Retina (tissue), 1 donor: ENCODE data around the gene CDH26.
"Not testable (repeated sequence)": the region's sequence is repeated elsewhere in the genome, so short reads cannot be mapped to it uniquely, and the experiment has no call there.

Source experiments
- DNase-seq: peaks from one replicate; pipeline ENCODE4 v3.0.0-alpha.2; 2016

CDH26 gene

DNA sequence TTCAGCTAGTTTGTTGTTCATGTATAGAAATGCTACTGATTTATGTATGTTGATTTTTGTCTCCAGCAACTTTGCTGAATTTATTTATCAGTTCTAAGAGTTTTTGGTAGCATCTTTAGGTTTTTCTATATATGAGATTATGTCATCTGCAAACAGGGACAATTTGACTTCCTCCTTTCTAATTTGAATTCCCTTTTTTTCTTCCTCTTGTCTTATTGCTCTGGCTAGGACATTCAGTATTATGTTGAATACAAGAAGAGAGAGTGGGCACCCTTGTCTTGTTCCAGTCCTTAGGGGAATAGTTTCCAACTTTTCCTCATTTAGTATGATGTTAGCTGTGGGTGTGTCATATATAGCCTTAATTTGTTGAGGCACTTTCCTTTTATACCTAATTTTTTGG is 58.2 kb downstream of the CDH26 start:
- DNase-seq, result no peak

DNA sequence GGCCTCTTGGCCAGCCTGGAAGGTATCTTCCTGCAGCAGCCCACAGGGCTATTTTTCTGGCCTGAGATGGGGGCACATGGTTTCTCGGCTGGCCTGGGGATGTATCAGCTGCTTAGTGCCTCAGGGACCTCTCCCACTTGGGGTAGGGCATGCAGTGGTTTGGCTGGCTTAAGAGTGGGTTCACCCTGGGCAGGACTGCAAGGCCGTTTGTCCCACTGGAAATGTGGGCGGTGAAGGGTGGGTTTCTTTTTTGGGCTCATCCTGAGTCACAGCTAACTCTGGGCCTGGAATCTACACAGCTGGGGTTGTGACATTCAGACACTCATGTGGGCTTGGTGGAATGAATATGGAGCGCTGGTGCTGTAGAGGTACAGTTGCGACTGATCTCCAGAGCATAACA is 62.0 kb downstream of the CDH26 start:
- DNase-seq, result no peak

DNA sequence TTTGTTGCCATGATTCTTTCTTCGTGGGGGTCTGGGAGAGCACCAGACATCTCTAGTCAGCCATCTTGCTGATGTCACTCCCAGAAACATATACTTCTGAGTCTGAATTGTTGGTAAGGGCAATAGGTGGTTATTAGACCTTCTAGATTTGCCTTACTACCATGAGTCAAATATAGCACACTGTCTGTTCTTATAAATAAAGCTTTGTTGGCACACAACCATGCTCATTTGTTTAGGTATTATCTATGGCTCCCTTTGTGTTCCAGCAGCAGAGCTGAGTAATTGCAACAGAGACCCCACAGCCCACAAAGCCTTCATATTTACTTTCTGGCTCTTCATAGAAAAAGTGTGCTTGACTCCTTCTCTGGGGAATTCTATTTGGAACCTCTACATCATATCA is 62.9 kb downstream of the CDH26 start:
- DNase-seq, result no peak

DNA sequence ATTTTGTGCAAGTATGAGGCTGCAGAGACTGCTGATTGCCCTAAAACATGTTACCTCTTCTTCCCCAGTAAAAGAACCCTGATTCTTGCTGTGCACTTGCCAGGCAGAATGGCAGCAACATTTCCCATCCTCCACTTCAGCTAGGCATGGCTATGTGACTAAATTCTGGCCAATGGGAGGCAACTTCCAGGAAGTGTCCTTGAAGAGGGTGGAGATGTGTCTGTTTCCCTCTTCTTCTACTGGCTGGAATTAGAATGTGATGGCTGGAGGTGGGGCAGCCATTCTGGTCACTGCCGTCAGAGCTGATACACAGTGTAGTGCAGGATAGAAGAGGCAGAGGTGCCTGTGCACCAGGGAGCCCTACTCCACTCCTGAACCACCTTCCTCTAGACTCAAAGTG is 64.6 kb downstream of the CDH26 start:
- no peak for DNase-seq

DNA sequence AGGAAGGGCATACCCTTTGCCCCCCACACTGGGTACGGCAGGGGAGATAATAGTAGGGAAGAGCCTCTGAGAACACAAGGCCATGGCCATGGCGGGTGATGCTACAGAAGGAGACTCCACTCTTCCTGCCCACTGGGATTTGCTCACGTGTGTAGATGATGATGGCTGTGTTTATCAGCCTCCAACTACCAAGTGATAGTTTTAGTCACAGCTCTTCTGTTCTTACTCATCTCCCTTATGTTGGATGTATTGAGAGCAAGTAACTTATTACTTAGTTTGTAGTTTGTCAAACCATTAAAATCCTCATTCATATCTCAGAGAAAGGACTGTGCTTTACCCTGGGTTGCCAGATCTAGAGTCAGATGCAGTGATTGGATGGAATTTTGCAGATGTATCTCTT is 66.0 kb downstream of the CDH26 start:
- no peak for DNase-seq

DNA sequence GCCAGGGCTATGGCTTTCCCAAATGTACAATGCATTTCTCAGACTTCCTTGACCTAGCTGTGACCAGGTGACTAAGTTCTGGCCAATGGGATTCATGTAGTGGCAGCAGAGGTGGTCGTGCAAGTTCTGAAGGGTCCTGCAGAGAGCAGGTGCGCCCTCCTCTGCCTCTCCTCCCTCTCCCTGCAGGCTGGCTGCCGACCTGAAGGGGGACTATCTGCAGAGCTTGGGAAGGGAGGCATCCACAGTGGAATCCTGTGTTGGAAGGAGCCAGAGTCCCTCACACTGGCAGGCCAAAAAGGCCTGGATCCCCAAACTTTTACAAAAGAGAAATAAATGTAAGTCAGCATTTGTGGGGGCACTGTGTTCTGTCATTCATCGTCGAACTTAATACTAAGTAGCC is 66.6 kb downstream of the CDH26 start:
- no peak for DNase-seq

DNA sequence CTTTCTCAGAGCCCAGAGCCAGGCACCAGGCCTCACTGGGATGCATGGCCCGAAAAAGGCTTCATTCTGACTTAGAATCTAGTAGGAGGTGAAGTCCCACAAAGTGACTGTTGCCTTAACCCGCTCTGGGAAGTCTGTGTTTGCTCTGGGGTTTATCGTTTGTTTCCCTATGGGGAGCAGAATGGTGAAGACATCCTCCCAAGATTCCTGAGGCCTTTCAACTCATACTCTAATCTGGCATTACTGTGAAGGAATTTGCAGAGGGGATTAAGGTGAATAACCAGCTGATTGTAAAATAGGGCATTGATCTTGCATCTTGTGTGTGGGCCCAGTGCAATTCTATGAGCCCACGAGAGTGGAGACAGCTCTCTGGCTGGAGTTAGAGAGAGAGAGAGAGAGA is 67.8 kb downstream of the CDH26 start:
- no peak for DNase-seq

DNA sequence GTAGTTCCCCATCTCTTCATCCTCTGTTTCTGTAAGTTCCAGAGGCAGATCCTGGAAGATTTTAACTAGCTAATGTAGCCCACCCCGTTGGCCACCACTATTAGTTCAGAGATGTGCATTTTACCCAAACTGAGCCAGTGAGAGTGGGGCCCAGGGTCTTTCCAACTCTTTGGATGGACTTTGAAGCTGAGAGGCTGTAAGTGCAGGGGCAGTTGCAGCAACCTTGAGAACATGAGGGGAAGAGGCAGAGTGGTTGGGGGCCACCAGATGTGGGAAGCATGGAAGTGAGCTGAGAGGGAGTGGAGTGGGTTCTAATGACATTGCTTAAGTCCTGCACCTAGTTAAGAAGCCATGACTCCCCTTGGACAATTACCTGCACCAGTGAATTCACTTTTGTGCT is 72.2 kb downstream of the CDH26 start:
- no peak for DNase-seq

DNA sequence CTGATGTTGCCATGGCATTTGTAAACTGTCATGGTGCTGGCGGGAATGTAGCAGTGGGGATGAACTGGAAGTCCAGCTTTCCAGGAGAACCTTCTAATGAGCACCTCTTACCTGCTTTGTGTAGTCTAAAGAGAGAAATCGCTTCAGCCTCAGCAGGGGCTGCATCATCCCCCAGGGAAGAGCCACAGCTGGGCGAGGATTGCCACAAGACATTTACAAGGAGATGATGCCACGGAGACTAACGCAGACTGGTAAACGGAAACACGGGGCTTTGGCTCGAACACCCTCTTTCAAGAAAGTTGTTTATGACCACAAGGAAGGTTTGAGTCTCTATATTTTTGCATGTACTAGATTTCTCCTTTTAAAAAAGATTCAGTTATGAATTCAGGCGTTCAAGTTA is 72.9 kb downstream of the CDH26 start:
- DNase-seq, result no peak

DNA sequence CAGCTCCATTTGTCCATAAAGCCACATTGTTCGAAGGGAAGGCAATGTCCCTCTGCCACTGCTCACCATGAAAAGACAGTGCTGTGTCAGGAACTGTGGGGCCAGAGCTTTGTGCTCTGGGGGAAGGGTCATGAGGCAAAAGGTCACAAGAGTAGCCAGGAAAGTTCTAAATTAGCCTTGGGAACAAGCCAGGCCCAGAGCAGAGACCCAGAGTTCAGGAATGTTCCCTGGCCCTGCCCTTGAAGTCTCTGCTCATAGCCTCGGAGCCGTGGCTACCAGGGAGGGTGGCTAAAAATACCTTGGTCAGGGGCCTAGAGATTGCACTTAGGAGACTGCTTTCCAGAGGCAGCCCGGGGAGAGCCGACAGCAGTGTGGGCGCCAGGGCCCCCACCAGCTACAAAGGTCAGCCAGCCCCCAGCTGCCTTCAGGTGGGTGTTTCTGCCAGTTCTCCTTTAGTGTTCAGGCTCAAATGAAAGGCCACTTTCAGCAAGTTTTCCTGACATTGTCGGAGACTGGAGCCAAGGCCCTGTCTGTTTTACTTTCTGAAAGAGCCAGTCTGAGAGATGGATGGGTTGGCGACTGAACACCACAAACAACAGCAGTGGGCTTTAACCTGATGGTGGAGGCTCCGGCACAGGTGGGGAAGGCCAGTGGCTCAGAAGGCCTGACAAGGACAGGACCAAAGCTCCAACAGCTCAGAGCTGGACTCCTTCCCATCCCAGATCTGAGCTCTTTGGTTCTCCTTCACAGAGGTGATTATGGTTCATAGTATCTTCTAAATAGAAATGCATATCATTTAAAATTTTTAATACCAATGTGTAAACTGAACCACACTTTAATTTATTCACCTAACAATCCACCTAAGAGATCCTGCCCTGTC is 76.2 kb downstream of the CDH26 start:
- DNase-seq, result no peak

DNA sequence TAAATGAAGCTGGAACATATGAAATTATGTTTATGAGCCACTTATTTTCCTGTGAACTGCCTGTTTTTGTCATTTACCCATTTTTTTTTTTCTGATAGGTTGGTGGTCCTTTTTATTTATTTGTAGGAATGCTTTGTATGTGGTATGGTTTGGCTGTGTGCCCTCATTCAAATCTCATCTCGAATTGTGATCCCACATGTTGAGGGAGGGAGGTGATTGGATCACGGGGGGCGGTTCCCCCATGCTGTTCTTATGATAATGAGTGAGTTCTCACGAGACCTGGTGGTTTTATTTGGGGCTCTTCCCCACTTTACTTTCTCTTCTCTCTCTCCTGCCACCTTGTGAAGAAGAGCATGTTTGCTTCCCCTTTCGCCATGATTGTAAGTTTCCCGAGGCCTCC is 77.3 kb downstream of the CDH26 start:
- no peak for DNase-seq

DNA sequence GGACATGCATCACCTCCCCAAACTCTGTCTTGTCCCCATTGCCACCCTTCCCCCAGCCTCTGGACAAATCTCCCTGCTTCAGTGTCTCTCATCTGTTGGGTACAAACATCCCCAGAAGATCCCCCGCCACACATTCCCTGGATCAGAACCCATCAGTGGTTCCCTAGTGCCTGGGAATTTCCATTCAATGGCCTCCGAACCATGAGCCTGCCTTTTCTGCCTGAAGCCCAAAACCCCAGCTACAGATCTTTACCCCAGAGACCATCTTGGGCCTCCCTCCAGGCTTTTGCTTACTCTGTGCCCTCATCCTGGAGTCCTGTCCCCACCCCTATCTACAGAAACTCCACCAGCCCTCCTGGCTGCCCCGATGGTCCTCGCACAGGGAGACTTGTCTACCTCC is 78.1 kb downstream of the CDH26 start:
- no peak for DNase-seq

DNA sequence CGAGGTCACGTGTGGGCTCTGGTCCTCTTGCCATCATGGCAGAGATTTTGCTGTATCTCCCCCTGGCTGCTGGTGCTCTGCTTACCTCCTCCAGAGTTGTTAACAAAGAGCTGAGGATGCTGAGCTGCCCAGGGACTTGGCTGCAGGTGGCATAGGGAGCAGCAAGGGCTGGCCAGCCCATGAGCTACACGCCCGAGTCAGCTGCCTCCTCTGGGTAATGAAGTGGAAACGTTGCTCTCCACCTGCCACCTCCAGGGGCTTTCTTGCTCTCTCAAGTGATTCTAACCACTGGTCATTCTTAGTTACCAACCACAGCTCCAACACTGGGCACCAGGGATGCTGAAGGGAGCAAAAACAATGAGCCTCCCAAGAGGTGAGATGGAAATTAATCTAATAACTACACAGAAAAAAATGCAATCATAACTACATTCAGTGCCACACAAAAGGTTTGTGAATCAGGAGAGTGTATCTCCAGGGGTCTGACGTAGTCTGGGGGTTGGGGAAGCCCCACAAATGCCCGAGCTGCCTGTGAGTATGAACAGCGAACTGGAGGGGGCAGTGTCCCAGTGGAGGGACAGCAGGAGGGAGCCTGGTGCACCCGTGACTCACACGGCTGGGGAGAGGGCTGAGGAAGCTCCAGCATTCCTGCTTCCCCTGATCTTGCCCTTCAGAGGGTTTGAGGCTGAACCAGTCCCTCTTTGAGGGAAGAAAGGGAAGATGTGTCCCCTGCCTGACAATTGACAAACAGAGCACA is 78.7 kb downstream of the CDH26 start:
- DNase-seq, result peak; percentile 48

DNA sequence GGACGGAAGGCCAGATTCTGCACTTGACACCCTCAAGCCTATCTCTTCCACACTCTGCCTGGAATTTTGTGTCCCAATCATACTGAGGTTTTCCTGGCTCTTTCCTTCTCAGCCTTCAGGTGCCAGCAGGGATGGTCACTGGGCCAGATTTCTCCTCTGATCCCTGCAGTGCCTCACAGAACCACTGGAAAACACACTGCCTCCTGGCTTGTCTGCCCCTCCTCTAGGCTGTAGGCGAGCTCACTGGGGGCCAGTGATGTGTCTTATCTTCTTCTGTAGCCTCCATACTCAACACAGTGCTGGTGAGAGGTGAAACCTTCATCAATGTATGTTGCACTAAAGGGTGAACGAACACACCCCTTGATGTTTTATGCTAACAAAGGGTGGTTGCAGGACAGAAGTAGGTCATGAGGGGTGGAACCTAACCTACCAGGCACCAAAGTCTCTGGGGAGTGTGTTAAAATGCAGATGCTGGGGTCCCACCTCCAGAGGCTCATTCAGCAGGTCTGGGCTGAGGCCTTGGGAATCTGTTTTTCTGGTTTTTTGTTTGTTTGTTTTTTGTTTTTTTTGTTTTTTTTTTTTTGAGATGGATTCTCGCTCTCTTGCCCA is 80.3 kb downstream of the CDH26 start:
- no peak for DNase-seq

DNA sequence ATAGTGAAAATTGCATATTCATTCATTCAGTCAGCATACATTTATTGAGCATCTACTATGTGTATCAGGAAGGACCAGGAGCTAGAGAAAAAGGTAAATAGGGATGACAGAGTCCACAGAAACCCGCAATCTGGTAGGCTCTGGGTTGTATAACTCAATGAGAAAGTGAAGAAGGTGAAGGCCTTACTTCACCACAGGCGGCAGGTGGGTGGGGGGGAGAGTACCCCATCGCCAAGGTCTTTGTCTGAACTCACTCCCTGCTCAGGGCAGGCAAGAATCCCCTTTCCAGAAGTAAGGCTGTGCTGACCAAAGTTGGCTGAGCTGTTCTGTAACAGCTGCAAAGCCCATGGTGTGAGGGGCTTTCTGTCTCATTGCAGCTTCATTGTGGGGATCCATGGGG is 81.3 kb downstream of the CDH26 start:
- no peak for DNase-seq

DNA sequence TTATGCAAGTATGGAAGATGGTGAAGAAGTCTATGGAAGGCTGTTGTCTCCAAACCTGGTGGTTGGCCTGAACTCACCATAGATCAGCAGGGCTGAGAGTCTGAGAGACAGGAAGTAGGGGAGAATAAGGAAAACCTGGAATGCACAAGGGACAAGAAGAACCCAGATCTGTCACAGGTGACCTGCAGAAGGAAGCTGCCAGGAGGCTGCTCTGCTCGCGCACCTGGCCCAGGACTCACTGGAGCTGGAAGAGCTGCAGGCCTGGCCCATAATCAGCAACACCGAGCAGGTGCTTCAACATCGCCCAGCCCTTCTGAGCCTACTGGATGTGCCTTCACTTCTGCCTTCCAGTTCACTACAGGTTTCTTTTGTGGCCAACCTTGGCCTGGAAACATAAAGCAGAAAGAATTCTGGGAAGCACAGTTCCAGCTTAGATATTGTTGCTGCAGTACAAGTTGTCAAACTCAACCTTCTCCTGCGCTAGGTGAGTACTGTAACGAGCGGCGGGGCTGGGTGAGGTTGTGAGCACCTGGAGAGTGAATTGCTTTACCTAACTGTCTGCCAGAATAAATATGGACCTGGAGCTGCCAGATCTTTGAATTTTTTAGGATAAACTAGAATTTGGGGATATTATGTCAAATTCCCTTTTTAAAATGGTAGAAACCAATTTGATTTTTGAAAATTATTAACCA is 82.4 kb downstream of the CDH26 start:
- DNase-seq, result no peak

DNA sequence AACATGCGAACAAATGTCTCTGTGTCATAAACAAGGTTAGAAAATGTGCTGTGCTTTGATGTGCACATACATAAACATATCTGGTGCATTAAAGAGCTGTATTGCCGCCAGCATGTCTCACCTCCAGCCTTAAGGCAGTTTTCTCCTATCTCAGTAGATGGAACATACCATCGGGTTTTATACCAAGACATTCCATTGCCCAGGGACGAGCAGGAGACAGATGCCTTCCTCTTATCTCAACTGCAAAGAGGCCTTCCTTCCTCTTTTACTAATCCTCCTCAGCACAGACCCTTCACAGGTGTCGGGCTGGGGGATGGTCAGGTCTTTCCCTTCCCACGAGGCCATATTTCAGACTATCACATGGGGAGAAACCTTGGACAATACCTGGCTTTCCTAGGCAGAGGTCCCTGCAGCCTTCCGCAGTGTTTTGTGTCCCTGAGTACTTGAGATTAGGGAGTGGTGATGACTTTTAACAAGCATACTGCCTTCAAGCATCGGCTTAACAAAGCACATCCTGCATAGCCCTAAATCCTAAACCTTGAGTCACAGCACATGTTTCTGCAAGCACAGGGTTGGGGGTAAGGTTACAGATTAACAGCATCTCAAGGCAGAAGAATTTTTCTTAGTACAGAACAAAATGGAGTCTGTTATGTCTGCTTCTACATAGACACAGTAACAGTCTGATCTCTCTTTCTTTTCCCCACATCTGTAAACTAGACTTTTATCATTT is 83.4 kb downstream of the CDH26 start:
- DNase-seq, result not testable (repeated sequence)

DNA sequence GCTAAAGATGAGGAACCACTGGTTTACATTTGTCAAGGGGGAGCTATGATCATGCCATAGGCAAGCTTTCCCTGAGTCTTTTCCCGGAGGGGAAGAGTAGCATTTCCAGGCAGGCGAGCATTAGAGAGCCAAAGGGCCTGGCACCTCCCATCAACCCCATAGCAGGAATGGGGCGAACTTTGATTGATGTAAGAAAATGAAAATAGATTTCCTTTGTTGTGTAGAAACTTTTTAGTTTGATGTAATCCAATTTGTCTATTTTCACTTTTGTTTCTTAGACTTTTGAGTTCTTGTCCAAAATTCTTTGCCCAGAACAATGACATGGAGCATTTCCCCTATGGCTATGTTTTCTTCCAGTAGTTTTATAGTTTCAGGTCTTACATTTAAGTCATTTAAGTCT is 85.2 kb downstream of the CDH26 start:
- no peak for DNase-seq

DNA sequence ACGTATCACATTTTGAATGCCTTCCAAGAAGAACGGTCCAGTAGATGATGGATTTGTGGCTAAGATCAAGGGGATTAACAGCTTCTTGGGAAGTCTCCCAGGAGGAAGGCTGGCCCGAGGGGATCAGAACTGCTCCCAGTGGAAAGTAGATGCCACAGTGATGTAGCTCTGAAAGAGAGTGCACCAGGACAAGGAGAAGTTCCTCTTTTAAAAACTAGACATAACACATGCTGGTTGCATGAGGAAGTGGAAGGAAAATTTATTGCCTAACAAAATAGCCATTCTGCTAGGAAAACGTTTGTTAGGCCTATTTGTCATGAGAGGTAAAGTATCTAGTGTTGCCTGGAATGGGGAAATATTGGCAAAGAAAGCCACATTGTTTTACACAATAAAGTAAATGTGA is 87.8 kb downstream of the CDH26 start:
- no peak for DNase-seq

DNA sequence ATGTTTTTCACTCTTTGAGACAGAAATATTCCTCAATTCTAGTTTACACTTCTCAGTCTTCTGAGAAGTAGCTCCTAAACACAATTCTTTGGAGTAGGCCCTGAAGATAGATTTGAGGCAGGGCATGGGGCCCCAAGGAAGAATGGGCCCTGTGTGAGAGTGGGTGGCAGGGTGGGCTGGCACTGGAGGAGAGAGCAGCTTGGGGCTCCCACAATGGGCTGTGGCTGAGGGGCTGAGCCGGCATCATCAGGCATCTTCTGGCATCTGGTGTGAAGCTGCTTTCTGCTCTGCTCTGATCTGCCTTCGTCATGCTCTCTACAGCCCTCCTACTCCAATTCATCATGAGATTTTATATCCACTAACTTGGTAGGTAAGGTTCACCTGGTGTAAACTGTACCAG is 88.2 kb downstream of the CDH26 start:
- no peak for DNase-seq

DNA sequence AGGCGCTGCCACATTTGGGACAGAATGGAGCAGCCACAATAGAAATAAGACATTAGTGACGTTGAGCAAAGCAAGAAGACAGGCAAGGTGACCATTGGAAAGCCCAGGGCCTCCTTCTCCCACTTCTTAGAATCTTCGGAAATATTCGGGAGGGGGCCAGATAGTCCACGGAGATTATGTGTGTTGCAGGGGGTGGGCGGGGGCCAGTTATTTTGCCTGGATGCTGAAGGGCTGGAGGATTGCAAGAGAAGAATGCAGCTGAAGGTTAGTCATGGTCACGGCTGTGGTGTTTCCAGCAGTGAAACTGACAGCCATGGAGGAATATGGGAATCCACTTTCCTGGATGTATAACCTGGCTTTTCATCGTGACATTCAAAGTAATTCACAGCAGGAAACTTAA is 88.6 kb downstream of the CDH26 start:
- DNase-seq, result no peak

DNA sequence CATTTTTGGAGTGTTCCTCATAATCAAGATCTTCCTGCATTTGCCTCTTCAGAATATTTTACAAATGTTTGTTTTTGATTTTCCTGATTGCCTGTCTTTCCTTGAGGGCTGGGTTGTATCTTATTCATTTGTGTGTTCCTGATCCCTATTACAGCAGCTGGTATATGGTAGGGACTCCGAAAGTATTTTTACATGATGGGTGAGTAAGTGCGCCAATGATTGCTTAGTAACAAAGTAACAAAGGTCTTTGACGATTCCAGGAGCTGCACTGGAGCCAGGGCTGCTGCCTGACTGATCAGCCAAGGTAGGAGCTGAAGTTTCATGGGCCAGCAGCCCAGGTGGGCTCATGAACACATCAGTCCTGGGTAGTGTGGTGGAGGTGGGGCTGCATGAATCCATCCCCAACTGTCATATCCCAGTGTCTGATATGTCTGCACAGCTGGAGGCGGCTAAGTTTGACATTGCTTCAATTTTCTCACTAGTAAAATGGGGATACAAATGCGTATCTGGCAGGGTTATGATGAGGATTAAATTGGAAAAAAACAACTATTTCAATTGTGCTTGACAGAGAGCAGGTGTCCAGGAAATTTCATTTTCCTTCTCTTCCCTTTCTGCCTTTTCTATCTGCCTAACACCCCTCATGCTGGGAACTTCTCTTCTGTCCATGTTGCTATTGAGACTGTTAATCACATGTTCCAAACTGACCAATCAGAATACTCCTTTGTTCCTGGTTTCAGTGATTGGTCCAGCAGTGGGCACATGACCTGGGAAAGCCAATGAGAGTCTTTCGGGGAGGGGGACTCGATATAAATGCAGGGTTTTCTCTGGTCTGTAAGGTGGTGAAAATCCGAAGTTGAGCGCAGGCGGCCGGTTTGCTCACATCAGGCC is 90.7 kb downstream of the CDH26 start:
- no peak for DNase-seq
